HepG2 (cell line): ENCODE data around the gene NET1. TPM values are rescaled to one million over a fixed set of nuclear protein-coding genes. Genes with fewer than 3 reads are reported as not detected.

Experiments
- ATAC-seq: fragments of 200-7000 bp; cut with Tn5 transposase; 3 replicates; pipeline ENCODE4 v1.9.1; 2020; ENCODE audit warnings: mild to moderate bottlenecking, moderate library complexity
- BruUV-seq: library from RNA; stranded (reverse); fragments of 400-500 nt; replicated peaks from 2 replicates; lab custom pipeline; 2021; lab: Mats Ljungman, UMichigan
- CTCF ChIA-PET: fragments of 300-600 bp; formaldehyde crosslinking; extraction: SDS; loops from one replicate; lab custom pipeline; 2021; ENCODE audit warnings: low total read pairs, inconsistent platforms, low intra/inter-chr PET ratio; lab: Yijun Ruan, JAX
- POLR2A ChIA-PET: fragments of 350-600 bp; sonication (Branson Sonifier 250); formaldehyde crosslinking; loops from one replicate; lab custom pipeline; 2020; ENCODE audit warnings: antibody characterized with exemption, inconsistent platforms; lab: Yijun Ruan, JAX
- DNase-seq: peaks from one replicate; pipeline ENCODE4 v3.0.0-alpha.2; 2015; ENCODE audit warnings: low spot score
- FAIRE-seq: peaks from 3 replicates; lab custom pipeline; 2011; peaks lifted over from hg19 to GRCh38; lab: Jason Lieb, UNC
- H2AFZ ChIP-seq: one replicate; pipeline ENCODE4 v1.6.1; 2011; ENCODE audit warnings: low read length, inconsistent platforms
- H3K27ac ChIP-seq: fragments of 300-600 bp; 3 replicates; pipeline ENCODE4 v1.8.0; 2011; ENCODE audit warnings: mixed run types, mild to moderate bottlenecking, mixed read lengths, low read length, inconsistent platforms; ENCODE audit not compliant: insufficient read depth; ENCODE audit errors: extremely low read length
- H3K27me3 ChIP-seq, 2 experiments: fragments of 200-600 bp in 1 of 2; 2 replicates in 1 of 2; 3 replicates in 1 of 2; pipeline versions ENCODE4 v1.6.0 to v1.8.0; 2011; ENCODE audit warnings: low read length in 2 of 2, mild to moderate bottlenecking in 2 of 2, moderate library complexity in 2 of 2, inconsistent platforms in 1 of 2; ENCODE audit not compliant: insufficient read depth in 2 of 2, control insufficient read depth in 1 of 2
- H3K36me3 ChIP-seq, 2 experiments: fragments of 200-600 bp in 1 of 2; replicated peaks in 1 of 2; 2 replicates in 1 of 2; 3 replicates in 1 of 2; pipeline versions ENCODE4 v1.5.1 to v1.8.0; 2011; ENCODE audit warnings: low read length in 2 of 2, inconsistent platforms in 1 of 2; ENCODE audit not compliant: insufficient read depth in 2 of 2, control insufficient read depth in 1 of 2
- H3K4me1 ChIP-seq: 2 replicates; pipeline ENCODE4 v1.5.1; 2012; ENCODE audit warnings: low read length, inconsistent platforms; ENCODE audit not compliant: insufficient read depth
- H3K4me2 ChIP-seq: 2 replicates; pipeline ENCODE4 v1.6.0; 2011; ENCODE audit warnings: low read depth, low read length, inconsistent platforms
- H3K4me3 ChIP-seq, 3 experiments: fragments of 200-600 bp in 1 of 3; sonication (generic), shearing (Covaris generic) in 1 of 3; replicated peaks in 1 of 3; 2 replicates each; pipeline ENCODE4 v1.5.1; 2011 to 2016; ENCODE audit warnings: low read length in 3 of 3, inconsistent platforms in 2 of 3, low read depth in 2 of 3, mild to moderate bottlenecking in 2 of 3, control low read depth in 1 of 3, mixed read lengths in 1 of 3; ENCODE audit not compliant: insufficient read depth in 1 of 3
- H3K79me2 ChIP-seq: one replicate; pipeline ENCODE4 v1.6.1; 2011; ENCODE audit warnings: low read length, inconsistent platforms; ENCODE audit not compliant: insufficient read depth
- H3K9ac ChIP-seq: 2 replicates; pipeline ENCODE4 v1.6.0; 2011; ENCODE audit warnings: mild to moderate bottlenecking, low read depth, low read length, inconsistent platforms; ENCODE audit not compliant: insufficient read depth
- H3K9me3 ChIP-seq: 2 replicates; pipeline ENCODE4 v1.5.1; 2012; ENCODE audit warnings: mild to moderate bottlenecking, low read length
- H4K20me1 ChIP-seq: 2 replicates; pipeline ENCODE4 v1.6.0; 2011; ENCODE audit warnings: inconsistent platforms, mild to moderate bottlenecking, low read length, moderate library complexity; ENCODE audit not compliant: insufficient read depth
- AGO1 ChIP-seq: fragments of 200-400 bp; formaldehyde crosslinking; IDR thresholded peaks from 2 replicates; pipeline ENCODE4 v1.6.1; 2017; ENCODE audit warnings: mild to moderate bottlenecking, low read depth, low read length, moderate library complexity; ENCODE audit not compliant: poor library complexity, severe bottlenecking
- ASH2L ChIP-seq: fragments of 300-600, 200-600 bp; sonication (generic); IDR thresholded peaks from 2 replicates; pipeline ENCODE4 v1.7.0; 2017; ENCODE audit warnings: low read depth, mild to moderate bottlenecking, moderate library complexity, mixed read lengths, low read length; ENCODE audit not compliant: insufficient read length
- CBFB ChIP-seq: sonication (generic); formaldehyde crosslinking; IDR thresholded peaks from 2 replicates; pipeline ENCODE4 v1.4.0; 2020; ENCODE audit warnings: missing genetic modification reagents
- DNMT1 ChIP-seq: sonication (generic); formaldehyde crosslinking; IDR thresholded peaks from 2 replicates; pipeline ENCODE4 v1.5.1; 2020; ENCODE audit warnings: mild to moderate bottlenecking, missing genetic modification reagents
- E2F1 ChIP-seq: sonication (generic); formaldehyde crosslinking; IDR thresholded peaks from 2 replicates; pipeline ENCODE4 v1.5.0; 2020; ENCODE audit warnings: missing genetic modification reagents
- ZBTB33 ChIP-seq: sonication (generic); formaldehyde crosslinking; IDR thresholded peaks from 2 replicates; pipeline ENCODE4 v1.4.0; 2020; ENCODE audit warnings: missing genetic modification reagents
- WGBS: methylation state at CpG from one replicate; pipeline ENCODE4 v1.1.6; 2017; ENCODE audit warnings: low lambda C conversion rate; 5-methylcytosine and 5-hydroxymethylcytosine counted together
- in situ Hi-C: cut with HindIII; loops from 2 replicates; pipeline ENCODE4 v1.10.0; 2017; ENCODE audit warnings: low pct_unique_long_range_greater_than_20kb; ENCODE audit not compliant: extremely low pct_ligation_motif_present
- intact Hi-C: fragments of 100-400 bp; cut with micrococcal nuclease; formaldehyde crosslinking; loops from one replicate; pipeline ENCODE4 v1.10.0; 2022; ENCODE audit not compliant: unreplicated experiment
- polyA plus RNA-seq, 8 experiments: library from polyadenylated mRNA; depleted of rRNA in 3 of 8; stranded (reverse) in 7 of 8; unstranded in 1 of 8; fragments of >200 nt; fragmentation: Illumina TruSeq in 4 of 8; extraction: Trizol in 4 of 8; gene quantifications; 2 replicates each; pipeline versions ENCODE4 v1.2.1 to v1.2.3, GENCODE V29; 2011 to 2016; ENCODE audit warnings: low read depth in 4 of 8, missing spikeins in 1 of 8, mixed read lengths in 1 of 8; ENCODE audit not compliant: insufficient read depth in 1 of 8
- total RNA-seq, 5 experiments: library from RNA; depleted of rRNA; stranded (reverse); fragments of >200 nt; fragmentation: Illumina TruSeq; extraction: Trizol; gene quantifications; 2 replicates each; pipeline ENCODE4 v1.2.3, GENCODE V29; 2016; ENCODE audit warnings: low read depth in 1 of 5
- TF ChIP-seq, protein P1 (sequence below): IDR thresholded peaks from 2 replicates; pipeline ENCODE4 v1.6.1; 2018; ENCODE audit warnings: missing genetic modification reagents

NET1 gene
- total and polyA plus RNA-seq, 2 of the 13 experiments (the other 11 are each of a cell fraction or from before 2014, with no cell fraction given): 48.1 to 65.8 TPM

GRCh38 chr10:5498791-5499492, 86.6 kb downstream of the NET1 start:
- ATAC-seq (no peak), DNase-seq (no peak), FAIRE-seq (no peak)
- H3K9me3 ChIP-seq: no peaks in the 10 kb centered on the region
- ChIA-PET POLR2A (interaction anchor here (2.6 kb wide), 1 partner anchor 49 kb away, joined by 9 read pairs; no protein-coding TSS in a partner anchor), CTCF (no interaction called here)
- H2AFZ ChIP-seq: no peak overlapping the region
- TF ChIP-seq ASH2L: no peak
- TF ChIP-seq, protein P1, sequence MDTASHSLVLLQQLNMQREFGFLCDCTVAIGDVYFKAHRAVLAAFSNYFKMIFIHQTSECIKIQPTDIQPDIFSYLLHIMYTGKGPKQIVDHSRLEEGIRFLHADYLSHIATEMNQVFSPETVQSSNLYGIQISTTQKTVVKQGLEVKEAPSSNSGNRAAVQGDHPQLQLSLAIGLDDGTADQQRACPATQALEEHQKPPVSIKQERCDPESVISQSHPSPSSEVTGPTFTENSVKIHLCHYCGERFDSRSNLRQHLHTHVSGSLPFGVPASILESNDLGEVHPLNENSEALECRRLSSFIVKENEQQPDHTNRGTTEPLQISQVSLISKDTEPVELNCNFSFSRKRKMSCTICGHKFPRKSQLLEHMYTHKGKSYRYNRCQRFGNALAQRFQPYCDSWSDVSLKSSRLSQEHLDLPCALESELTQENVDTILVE (CRISPR knock-in tag): no peak
- TF ChIP-seq E2F1: no peak
- TF ChIP-seq AGO1: peak; percentile 35
- TF ChIP-seq CBFB (CRISPR knock-in tag): no peak
- TF ChIP-seq DNMT1 (CRISPR knock-in tag): 0 out of 2 replicates have a peak, but pooled peaks have one; percentile 54
- peak; percentile 50; the same call in 1 of the 2 replicates for TF ChIP-seq ZBTB33 (CRISPR knock-in tag)
- no peak overlapping the region for H3K4me3 ChIP-seq
- WGBS: 73% methylated on average over 33 of the region's 61 CpGs
- intact Hi-C loops (no loop called here), in situ Hi-C loops (no loop called here)
- H4K20me1 ChIP-seq: no peaks in the 10 kb centered on the region
- H3K27me3 ChIP-seq: peaks cover 3 to 35% of the 10 kb centered on the region in 2 experiments; a peak in 4 of 5 replicates
- H3K9ac ChIP-seq: no peak overlapping the region
- no TSS peak for BruUV-seq
- H3K4me2 ChIP-seq: no peak overlapping the region
- no peaks in the 10 kb centered on the region for H3K79me2 ChIP-seq
- H3K4me1 ChIP-seq: peaks cover 72% of the 10 kb centered on the region
- H3K27ac ChIP-seq: no peak overlapping the region
- no peaks in the 10 kb centered on the region for H3K36me3 ChIP-seq
